SK-N-SH (cell line): Measurements from ENCODE around the gene R3HDM4. TPM values are rescaled to one million over a fixed set of nuclear protein-coding genes. Genes with fewer than 3 reads are reported as not detected.

Source experiments
- CTCF ChIA-PET: fragments of 300-600, 350-600 bp; formaldehyde crosslinking; extraction: SDS; loops from one replicate; lab custom pipeline; 2021; lab: Yijun Ruan, JAX
- POLR2A ChIA-PET: fragments of 350-600 bp; sonication (Branson Sonifier 250); formaldehyde crosslinking; extraction: SDS; loops from one replicate; lab custom pipeline; 2020; ENCODE audit warnings: antibody characterized with exemption, inconsistent platforms; lab: Yijun Ruan, JAX
- DNase-seq: peaks from one replicate; pipeline ENCODE4 v3.0.0; 2012
- H2AFZ ChIP-seq: fragments of 200-600 bp; sonication (generic); 2 replicates; pipeline ENCODE4 v1.8.1; 2016; ENCODE audit warnings: antibody characterized with exemption, mild to moderate bottlenecking, low read depth
- H3F3A ChIP-seq: fragments of 200-600 bp; sonication (generic); replicated peaks from 2 replicates; pipeline ENCODE3; 2016; ENCODE audit warnings: antibody characterized with exemption, mild to moderate bottlenecking; ENCODE audit not compliant: insufficient read depth
- H3K27ac ChIP-seq, 2 experiments: fragments of 200-500 bp in 1 of 2; fragments of 200-600 bp in 1 of 2; sonication (Bioruptor generic) in 1 of 2; sonication (generic), shearing (Covaris generic) in 1 of 2; 2 replicates each; pipeline versions ENCODE4 v1.5.1 to v1.6.1; 2014 to 2016; ENCODE audit warnings: low read depth in 2 of 2, inconsistent platforms in 1 of 2, low read length in 1 of 2, mild to moderate bottlenecking in 1 of 2, mixed read lengths in 1 of 2
- H3K27me3 ChIP-seq: fragments of 200-600 bp; sonication (generic), shearing (Covaris generic); 2 replicates; pipeline ENCODE4 v1.6.1; 2016; ENCODE audit warnings: mixed run types; ENCODE audit not compliant: insufficient read depth
- H3K36me3 ChIP-seq, 2 experiments: fragments of 200-500 bp in 1 of 2; fragments of 200-600 bp in 1 of 2; sonication (Bioruptor generic) in 1 of 2; sonication (generic) in 1 of 2; replicated peaks in 1 of 2; 2 replicates each; pipeline versions ENCODE3 to v1.5.1; 2014 to 2016; ENCODE audit warnings: low read length in 1 of 2, mild to moderate bottlenecking in 1 of 2; ENCODE audit not compliant: insufficient read depth in 2 of 2, control insufficient read depth in 1 of 2
- H3K4me1 ChIP-seq, 2 experiments: fragments of 200-500 bp in 1 of 2; fragments of 200-600 bp in 1 of 2; sonication (Bioruptor generic) in 1 of 2; sonication (generic), shearing (Covaris generic) in 1 of 2; 2 replicates each; pipeline versions ENCODE4 v1.5.1 to v1.6.1; 2014 to 2016; ENCODE audit warnings: low read depth in 1 of 2, low read length in 1 of 2, mixed run types in 1 of 2; ENCODE audit not compliant: insufficient read depth in 2 of 2, control insufficient read depth in 1 of 2
- H3K4me2 ChIP-seq: fragments of 200-600 bp; sonication (generic), shearing (Covaris generic); 2 replicates; pipeline ENCODE4 v1.6.1; 2017; ENCODE audit warnings: mixed run types
- H3K4me3 ChIP-seq, 2 experiments: fragments of 200-500 bp in 1 of 2; fragments of 200-600 bp in 1 of 2; sonication (Bioruptor generic) in 1 of 2; sonication (generic), shearing (Covaris generic) in 1 of 2; 2 replicates each; pipeline versions ENCODE4 v1.5.1 to v1.8.1; 2014 to 2016; ENCODE audit warnings: low read depth in 2 of 2, inconsistent platforms in 1 of 2, low read length in 1 of 2, mild to moderate bottlenecking in 1 of 2, mixed read lengths in 1 of 2, moderate library complexity in 1 of 2
- H3K79me2 ChIP-seq: fragments of 200-600 bp; sonication (generic); 2 replicates; pipeline ENCODE4 v1.8.1; 2017; ENCODE audit warnings: mild to moderate bottlenecking; ENCODE audit not compliant: insufficient read depth
- H3K9ac ChIP-seq: fragments of 200-600 bp; sonication (generic); 2 replicates; pipeline ENCODE4 v1.6.1; 2017; ENCODE audit warnings: mixed run types
- H3K9me2 ChIP-seq: fragments of 200-600 bp; sonication (generic); 2 replicates; pipeline ENCODE4 v1.6.1; 2017; ENCODE audit warnings: mixed run types
- H3K9me3 ChIP-seq: fragments of 200-600 bp; sonication (generic); 2 replicates; pipeline ENCODE4 v1.6.1; 2017; ENCODE audit warnings: mixed run types, mild to moderate bottlenecking, moderate library complexity
- H4K20me1 ChIP-seq: fragments of 200-600 bp; sonication (generic); 2 replicates; pipeline ENCODE4 v1.6.1; 2017; ENCODE audit warnings: mild to moderate bottlenecking, mixed run types; ENCODE audit not compliant: insufficient read depth
- CTCF ChIP-seq: fragments of 200-600 bp; sonication (generic); IDR thresholded peaks from 2 replicates; pipeline ENCODE4 v1.6.1; 2017; ENCODE audit warnings: antibody characterized with exemption, mild to moderate bottlenecking, moderate library complexity
- ELF1 ChIP-seq: IDR thresholded peaks from 2 replicates; pipeline ENCODE4 v1.4.0; 2012
- EZH2phosphoT487 ChIP-seq: fragments of 200-600 bp; sonication (generic); IDR thresholded peaks from 2 replicates; pipeline ENCODE4 v1.6.1; 2017; ENCODE audit warnings: low read depth, mixed run types, mild to moderate bottlenecking, antibody characterized with exemption, moderate library complexity, borderline replicate concordance
- FOSL2 ChIP-seq: IDR thresholded peaks from 2 replicates; pipeline ENCODE4 v1.4.0; 2012; ENCODE audit warnings: low read depth, mild to moderate bottlenecking, moderate library complexity, borderline replicate concordance
- FOXM1 ChIP-seq: IDR thresholded peaks from 2 replicates; pipeline ENCODE4 v1.4.0; 2012; ENCODE audit warnings: low read depth, mild to moderate bottlenecking
- GABPA ChIP-seq: IDR thresholded peaks from 2 replicates; pipeline ENCODE4 v1.4.0; 2012; ENCODE audit warnings: low read depth, mild to moderate bottlenecking
- MAX ChIP-seq: IDR thresholded peaks from 2 replicates; pipeline ENCODE4 v1.4.0; 2012; ENCODE audit warnings: low read depth
- MEF2A ChIP-seq: IDR thresholded peaks from 2 replicates; pipeline ENCODE4 v1.4.0; 2012; ENCODE audit warnings: low read depth, borderline replicate concordance
- MXI1 ChIP-seq: IDR thresholded peaks from 2 replicates; pipeline ENCODE4 v1.6.1; 2012; ENCODE audit warnings: mild to moderate bottlenecking, low read depth, low read length, improper control_type of control experiment
- PBX3 ChIP-seq: IDR thresholded peaks from 2 replicates; pipeline ENCODE4; 2012
- POLR2AphosphoS5 ChIP-seq: IDR thresholded peaks from 2 replicates; pipeline ENCODE4 v1.6.1; 2012; ENCODE audit warnings: low read depth, low read length
- RCOR1 ChIP-seq: fragments of 150-350 bp; IDR thresholded peaks from 2 replicates; pipeline ENCODE4 v1.6.1; 2017; ENCODE audit warnings: antibody characterized with exemption, low read length
- RXRA ChIP-seq: IDR thresholded peaks from 2 replicates; pipeline ENCODE4 v1.4.0; 2012; ENCODE audit warnings: low read depth, mild to moderate bottlenecking, borderline replicate concordance
- SIN3A ChIP-seq: IDR thresholded peaks from 2 replicates; pipeline ENCODE4 v1.6.1; 2012; ENCODE audit warnings: low read depth, mild to moderate bottlenecking, low read length, moderate library complexity, borderline replicate concordance
- TAF1 ChIP-seq: IDR thresholded peaks from 2 replicates; pipeline ENCODE4 v1.6.1; 2012; ENCODE audit warnings: low read depth, mild to moderate bottlenecking, low read length, moderate library complexity, borderline replicate concordance
- TEAD4 ChIP-seq: IDR thresholded peaks from 2 replicates; pipeline ENCODE4 v1.4.0; 2012; ENCODE audit warnings: mild to moderate bottlenecking, borderline replicate concordance; ENCODE audit not compliant: insufficient read depth
- YY1 ChIP-seq: IDR thresholded peaks from 2 replicates; pipeline ENCODE4 v1.4.0; 2012; ENCODE audit warnings: low read depth, mild to moderate bottlenecking
- WGBS: methylation state at CpG from one replicate; pipeline ENCODE4 v1.1.6; 2017; ENCODE audit warnings: low lambda C conversion rate; 5-methylcytosine and 5-hydroxymethylcytosine counted together
- polyA plus RNA-seq, 3 experiments: library from polyadenylated mRNA; depleted of rRNA; stranded (reverse); fragments of >200 nt; gene quantifications; 2 replicates each; pipeline ENCODE4 v1.2.3, GENCODE V29; 2012
- TF ChIP-seq, protein P1 (sequence below): IDR thresholded peaks from 2 replicates; pipeline ENCODE4 v1.4.0; 2012; ENCODE audit warnings: low read depth, borderline replicate concordance

Gene R3HDM4
- polyA plus RNA-seq, 1 of the 3 experiments (the other 2 are of a cell fraction) = 39.2 TPM

DNA sequence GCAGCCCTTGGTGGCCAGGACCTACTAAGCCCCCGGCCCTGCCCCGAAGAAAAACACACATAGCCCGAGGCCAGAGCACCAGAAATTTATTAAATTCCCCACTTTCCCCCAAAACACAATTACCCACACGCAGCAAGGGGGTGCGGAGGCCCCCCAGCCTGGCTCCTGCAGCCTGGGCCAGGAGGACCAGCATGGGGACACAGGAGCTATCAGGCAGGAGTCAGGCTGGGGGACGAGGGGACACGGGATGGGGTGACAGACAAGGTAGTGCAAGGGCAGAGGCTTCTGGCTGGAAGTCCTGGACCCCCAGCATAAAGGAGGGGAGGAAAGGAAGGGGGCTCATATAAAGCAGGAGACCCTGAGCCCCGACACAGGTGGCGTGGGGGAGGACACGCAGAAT is 16.6 kb downstream of the R3HDM4 start:
- no peak for TF ChIP-seq PBX3
- TF ChIP-seq, all 33 proteins: peak for 0
- no peak overlapping the region for H3K9ac ChIP-seq
- H3K4me2 ChIP-seq = no peak overlapping the region
- H4K20me1 ChIP-seq = no peaks in the 10 kb centered on the region
- no peak overlapping the region for H3K27ac ChIP-seq
- H3K4me3 ChIP-seq = no peak overlapping the region
- no peaks in the 10 kb centered on the region for H3K9me3 ChIP-seq
- no peaks in the 10 kb centered on the region for H3K27me3 ChIP-seq
- peaks cover 7% of the 10 kb centered on the region for H3K79me2 ChIP-seq
- H3K9me2 ChIP-seq = no peaks in the 10 kb centered on the region
- no peak overlapping the region for H2AFZ ChIP-seq
- ChIA-PET POLR2A (no interaction called here), CTCF (interaction anchor here (0.8 to 2.4 kb wide), 4 partner anchors 11 to 40 kb away, joined by 3 to 16 read pairs (median 6); no protein-coding TSS in a partner anchor)
- peaks cover 0 to 13% of the 10 kb centered on the region in 2 experiments for H3K36me3 ChIP-seq
- WGBS = 99% methylated on average over 7 of the region's 10 CpGs
- H3F3A ChIP-seq = peaks cover 12% of the 10 kb centered on the region
- peaks cover 0 to 4% of the 10 kb centered on the region in 2 experiments; a peak in 1 of 4 replicates for H3K4me1 ChIP-seq
- no peak for DNase-seq

GRCh38 chr19:892894-893689 is 19.9 kb downstream of the R3HDM4 start, which contains the start of the genes MED16 and RNU6-9:
MED16 (minus strand) TSS chr19:893187; CDS start chr19:891131, 2,056 bp downstream.
RNU6-9 (plus strand) TSS chr19:893484.
- H3K27me3 ChIP-seq = no peaks in the 10 kb centered on the region
- H3F3A ChIP-seq = peaks cover 12% of the 10 kb centered on the region
- no peaks in the 10 kb centered on the region for H4K20me1 ChIP-seq
- H3K27ac ChIP-seq = peak within 1 kb of the TSS; percentile 72 to 97
- H3K4me2 ChIP-seq = peak within 1 kb of the TSS; percentile 88
- TF ChIP-seq TEAD4 (peak; percentile 92), PBX3 (no peak), MEF2A (no peak), RCOR1 (no peak), MXI1 (peak; percentile 26), MAX (peak; percentile 39; the same call in 1 of the 2 replicates), SIN3A (peak; percentile 19; the same call in 1 of the 2 replicates), TAF1 (peak; percentile 74), GABPA (peak; percentile 26; the same call in 1 of the 2 replicates), EZH2phosphoT487 (no peak), ELF1 (no peak), FOXM1 (no peak), POLR2AphosphoS5 (peak; percentile 67), YY1 (peak; percentile 89), RXRA (no peak), CTCF (no peak), FOSL2 (no peak; the same call in 1 of the 2 replicates)
- TF ChIP-seq, protein P1, sequence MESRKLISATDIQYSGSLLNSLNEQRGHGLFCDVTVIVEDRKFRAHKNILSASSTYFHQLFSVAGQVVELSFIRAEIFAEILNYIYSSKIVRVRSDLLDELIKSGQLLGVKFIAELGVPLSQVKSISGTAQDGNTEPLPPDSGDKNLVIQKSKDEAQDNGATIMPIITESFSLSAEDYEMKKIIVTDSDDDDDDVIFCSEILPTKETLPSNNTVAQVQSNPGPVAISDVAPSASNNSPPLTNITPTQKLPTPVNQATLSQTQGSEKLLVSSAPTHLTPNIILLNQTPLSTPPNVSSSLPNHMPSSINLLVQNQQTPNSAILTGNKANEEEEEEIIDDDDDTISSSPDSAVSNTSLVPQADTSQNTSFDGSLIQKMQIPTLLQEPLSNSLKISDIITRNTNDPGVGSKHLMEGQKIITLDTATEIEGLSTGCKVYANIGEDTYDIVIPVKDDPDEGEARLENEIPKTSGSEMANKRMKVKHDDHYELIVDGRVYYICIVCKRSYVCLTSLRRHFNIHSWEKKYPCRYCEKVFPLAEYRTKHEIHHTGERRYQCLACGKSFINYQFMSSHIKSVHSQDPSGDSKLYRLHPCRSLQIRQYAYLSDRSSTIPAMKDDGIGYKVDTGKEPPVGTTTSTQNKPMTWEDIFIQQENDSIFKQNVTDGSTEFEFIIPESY = no peak
- peaks cover 14% of the 10 kb centered on the region for H3K79me2 ChIP-seq
- under 1% methylated on average over 38 of the region's 69 CpGs for WGBS
- H3K9me2 ChIP-seq = no peaks in the 10 kb centered on the region
- POLR2A ChIA-PET = interaction anchor here (0.7 to 1.4 kb wide), 2 partner anchors 91 to 182 kb away, joined by 4 to 5 read pairs; partner anchors contain the start of gene WDR18
- H2AFZ ChIP-seq = peak within 1 kb of the TSS; percentile 43
- DNase-seq = peak; percentile 98
- H3K4me3 ChIP-seq = peak within 1 kb of the TSS; percentile 81 to 87
- no peaks in the 10 kb centered on the region for H3K9me3 ChIP-seq
- H3K36me3 ChIP-seq = peaks cover under 1 to 28% of the 10 kb centered on the region in 2 experiments
- peak within 1 kb of the TSS; percentile 95 for H3K9ac ChIP-seq
- CTCF ChIA-PET = interaction anchor here (0.7 to 1.1 kb wide), 5 partner anchors 29 to 123 kb away, joined by 3 to 8 read pairs (median 3); no protein-coding TSS in a partner anchor
- peaks cover 0 to 4% of the 10 kb centered on the region in 2 experiments; a peak in 1 of 4 replicates for H3K4me1 ChIP-seq
